GM12878 (cell line): ENCODE data around the gene TRAF7. TPM values are rescaled to one million over a fixed set of nuclear protein-coding genes. Genes with fewer than 3 reads are reported as not detected.

ENCODE experiments used
- ATAC-seq: fragments of 200-7000 bp; cut with Tn5 transposase; 3 replicates; pipeline ENCODE4 v1.9.1; 2020; ENCODE audit warnings: mild to moderate bottlenecking, moderate library complexity
- BruUV-seq: library from RNA; stranded (reverse); fragments of 400-500 nt; replicated peaks from 2 replicates; lab custom pipeline; 2021; lab: Mats Ljungman, UMichigan
- CTCF ChIA-PET: fragments of 300-600 bp; sonication (Branson Sonifier 250); formaldehyde crosslinking; extraction: SDS; loops from one replicate; lab custom pipeline; 2021; ENCODE audit warnings: inconsistent platforms; lab: Yijun Ruan, JAX
- POLR2A ChIA-PET: fragments of 350-600 bp; formaldehyde crosslinking; extraction: SDS; loops from one replicate; lab custom pipeline; 2021; ENCODE audit warnings: inconsistent platforms; lab: Charles Lee
- RAD21 ChIA-PET: fragments of 300-600 bp; sonication (Branson Sonifier 250); formaldehyde crosslinking; loops from one replicate; lab custom pipeline; 2023; ENCODE audit warnings: antibody characterized with exemption; ENCODE audit not compliant: unreplicated experiment; lab: Charles Lee
- SMC1A ChIA-PET: fragments of 300-600 bp; sonication (Branson Sonifier 250); formaldehyde crosslinking; loops from one replicate; lab custom pipeline; 2023; ENCODE audit not compliant: unreplicated experiment, uncharacterized antibody; lab: Charles Lee
- DNase-seq: peaks from one replicate; pipeline ENCODE4 v3.0.0-alpha.2; 2011; ENCODE audit warnings: low read depth, low spot score
- FAIRE-seq: peaks from 3 replicates; lab custom pipeline; 2011; peaks lifted over from hg19 to GRCh38; lab: Jason Lieb, UNC
- H2AFZ ChIP-seq: 2 replicates; pipeline ENCODE4 v1.6.0; 2011; ENCODE audit warnings: low read depth, low read length, control low read depth; ENCODE audit not compliant: control insufficient read depth
- H3K27ac ChIP-seq: 2 replicates; pipeline ENCODE4 v1.5.1; 2011; ENCODE audit warnings: control low read depth; ENCODE audit not compliant: control insufficient read depth, insufficient read depth
- H3K27me3 ChIP-seq, 2 experiments: replicated peaks in 1 of 2; 2 replicates each; pipeline versions ENCODE4 v1.6.0 to v1.6.1; 2011; ENCODE audit warnings: low read length in 1 of 2; ENCODE audit not compliant: control insufficient read depth in 2 of 2, insufficient read depth in 2 of 2
- H3K36me3 ChIP-seq, 2 experiments: 2 replicates each; pipeline ENCODE4 v1.5.1; 2011; ENCODE audit warnings: low read length in 1 of 2; ENCODE audit not compliant: control insufficient read depth in 2 of 2, insufficient read depth in 2 of 2
- H3K4me1 ChIP-seq: 2 replicates; pipeline ENCODE4 v1.6.1; 2011; ENCODE audit warnings: mild to moderate bottlenecking, low read length, moderate library complexity, mixed read lengths; ENCODE audit not compliant: control insufficient read depth, insufficient read depth
- H3K4me2 ChIP-seq: 2 replicates; pipeline ENCODE4 v1.6.0; 2011; ENCODE audit warnings: control low read depth; ENCODE audit not compliant: control insufficient read depth, insufficient read depth
- H3K4me3 ChIP-seq: fragments of 200-600 bp; sonication (generic); 2 replicates; pipeline ENCODE4 v1.5.1; 2016
- H3K79me2 ChIP-seq: 2 replicates; pipeline ENCODE4 v1.6.0; 2011; ENCODE audit warnings: low read length; ENCODE audit not compliant: control insufficient read depth, insufficient read depth
- H3K9ac ChIP-seq: 2 replicates; pipeline ENCODE4 v1.8.0; 2011; ENCODE audit warnings: low read length, control low read depth, mixed read lengths; ENCODE audit not compliant: control insufficient read depth, insufficient read depth
- H3K9me3 ChIP-seq: replicated peaks from 3 replicates; pipeline ENCODE4 v1.5.1; 2011; ENCODE audit warnings: mild to moderate bottlenecking, low read length; ENCODE audit not compliant: control insufficient read depth, insufficient read depth
- H4K20me1 ChIP-seq: 2 replicates; pipeline ENCODE4 v1.6.0; 2011; ENCODE audit not compliant: control insufficient read depth, insufficient read depth
- GABPA ChIP-seq: IDR thresholded peaks from 2 replicates; pipeline ENCODE4 v1.6.1; 2014; ENCODE audit warnings: antibody characterized with exemption, low read depth, mild to moderate bottlenecking, inconsistent platforms
- MYC ChIP-seq: IDR thresholded peaks from 2 replicates; pipeline ENCODE4 v1.6.1; 2011; ENCODE audit warnings: mild to moderate bottlenecking, low read length, moderate library complexity, inconsistent platforms; ENCODE audit not compliant: insufficient read depth, insufficient replicate concordance, insufficient read length, severe bottlenecking
- POLR2A ChIP-seq: IDR thresholded peaks from 2 replicates; pipeline ENCODE4 v1.6.1; 2011; ENCODE audit warnings: low read depth, mild to moderate bottlenecking, low read length
- WGBS: methylation state at CpG from one replicate; pipeline ENCODE4 v1.1.6; 2016; ENCODE audit warnings: low lambda C conversion rate; ENCODE audit not compliant: insufficient replicate concordance, insufficient coverage; ENCODE audit errors: missing lambda C conversion rate; 5-methylcytosine and 5-hydroxymethylcytosine counted together
- in situ Hi-C: fragments of 300-500 bp; cut with MboI; formaldehyde crosslinking; loops from 9 replicates; pipeline ENCODE4 v1.14.3; 2018; ENCODE audit warnings: mixed read lengths
- intact Hi-C: fragments of 100-400 bp; cut with micrococcal nuclease; formaldehyde crosslinking; loops from one replicate; pipeline ENCODE4 v1.14.2; 2022; ENCODE audit not compliant: unreplicated experiment
- polyA plus RNA-seq, 11 experiments: library from polyadenylated mRNA; depleted of rRNA in 4 of 11; unstranded in 6 of 11; stranded (reverse) in 5 of 11; fragments of >200 nt; fragmentation: Nextera tagmentation in 4 of 11; fragmentation: Illumina TruSeq in 1 of 11; extraction: Ambion mirVana in 4 of 11; extraction: Trizol in 1 of 11; gene quantifications; 1 replicate in 1 of 11; 2 replicates in 10 of 11; pipeline versions ENCODE4 v1.2.1 to v1.2.3, GENCODE V29; 2011 to 2016; ENCODE audit warnings: inconsistent platforms in 2 of 11, missing spikeins in 2 of 11, low read depth in 1 of 11
- total RNA-seq, 4 experiments: library from RNA; depleted of rRNA in 3 of 4; stranded (reverse); fragments of >200 nt in 3 of 4; fragmentation: Illumina TruSeq in 1 of 4; extraction: Trizol in 1 of 4; gene quantifications; 2 replicates each; pipeline versions ENCODE4 v1.2.1 to v1.2.3, GENCODE V29; 2013 to 2021

TRAF7 gene
- total and polyA plus RNA-seq, 10 of the 15 experiments (the other 5 are each of a cell fraction or from before 2014, with no cell fraction given) = 0.61 to 87.0 (median 30.0) TPM

DNA sequence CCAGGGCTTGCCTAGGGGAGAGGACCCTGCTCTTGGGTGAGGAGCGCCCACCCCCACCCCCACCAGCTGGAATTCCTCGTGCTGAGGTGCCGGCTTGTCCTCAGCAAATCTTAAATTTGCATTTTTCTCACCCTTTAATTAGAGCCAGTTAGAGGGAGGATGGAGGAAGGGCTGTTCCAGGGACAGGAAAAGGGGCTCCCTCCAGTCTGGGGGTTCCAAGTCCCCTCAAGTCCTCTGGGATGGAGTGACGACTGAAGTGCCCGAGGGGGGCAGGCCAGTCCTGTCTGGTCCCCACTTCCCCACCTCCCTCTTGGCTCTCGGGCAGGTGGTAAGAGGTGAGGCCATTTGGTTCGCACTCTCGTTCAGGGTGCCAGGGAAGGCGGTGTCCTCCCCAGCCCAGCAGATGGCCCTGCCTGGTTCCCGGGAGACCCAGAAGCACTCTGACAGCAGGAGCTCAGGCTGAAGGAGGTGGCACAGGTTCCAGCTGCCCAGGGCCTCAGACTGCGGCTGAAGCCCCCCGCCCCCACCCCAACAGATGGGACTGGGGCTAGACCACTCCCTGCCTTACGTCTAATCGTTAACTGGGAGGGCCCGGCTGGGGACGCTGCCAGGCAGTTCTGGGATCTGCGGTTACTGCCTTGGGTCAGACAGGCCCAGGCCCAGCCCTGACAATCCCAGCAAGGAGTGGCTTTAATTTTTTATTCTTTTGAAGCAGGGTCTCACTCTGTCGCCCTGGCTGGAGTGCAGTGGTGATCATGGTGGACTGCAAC is 5.0 kb upstream of the TRAF7 start:
- intact Hi-C loops = loop anchor here (5.0 kb wide), 1 partner anchor 143 kb away; the partner anchor contains the start of gene ZNF598
- BruUV-seq = no TSS peak
- Histone ChIP-seq H3K27ac (no peak overlapping the region), H3K36me3 (peaks cover 0 to 20% of the 10 kb centered on the region in 2 experiments; a peak in 2 of 4 replicates), H3K27me3 (no peaks in the 10 kb centered on the region), H3K9ac (no peak overlapping the region; the same call in 1 of the 2 replicates)
- ChIA-PET CTCF (interaction anchor here (0.6 to 2.0 kb wide), 9 partner anchors 10 to 270 kb away, joined by 3 to 18 read pairs (median 3); partner anchors contain the start of gene PKD1), POLR2A (no interaction called here)
- FAIRE-seq = no peak
- no peak for DNase-seq
- TF ChIP-seq POLR2A (0 out of 2 replicates have a peak, but pooled peaks have one; percentile 29), MYC (no peak), GABPA (no peak)
- TF ChIP-seq, all 136 proteins: peak for 1
- SMC1A ChIA-PET = interaction anchor here (1.0 to 1.4 kb wide), 2 partner anchors 10 to 134 kb away, joined by 3 to 5 read pairs; no protein-coding TSS in a partner anchor
- RAD21 ChIA-PET = interaction anchor here (1.2 to 1.9 kb wide), 2 partner anchors 10 to 29 kb away, joined by 3 to 10 read pairs; no protein-coding TSS in a partner anchor
- peak overlapping the region; percentile 98; the same call in 1 of the 2 replicates for H3K4me3 ChIP-seq
- 8% methylated on average over 18 of the region's 18 CpGs for WGBS
- no peak overlapping the region for H2AFZ ChIP-seq
- H3K4me2 ChIP-seq = peak overlapping the region; percentile 75; the same call in 1 of the 2 replicates
- H3K79me2 ChIP-seq = peaks cover 30% of the 10 kb centered on the region
- no peaks in the 10 kb centered on the region for H3K9me3 ChIP-seq
- in situ Hi-C loops = no loop called here
- no peak for ATAC-seq
- H4K20me1 ChIP-seq = peaks cover 9% of the 10 kb centered on the region; the same call in 1 of the 2 replicates
- peaks cover 37% of the 10 kb centered on the region for H3K4me1 ChIP-seq
